Thyroid gland (tissue), 4 donors: Measurements from ENCODE around the gene TMPO. TPM values are rescaled to one million over a fixed set of nuclear protein-coding genes. Genes with fewer than 3 reads are reported as not detected.

Experiments used
- DNase-seq, 2 donors: peaks; one replicate each; pipeline ENCODE4 v3.0.0-alpha.2; 2019
- H3K27ac ChIP-seq, 3 donors: fragments of 200-600 bp; sonication (generic); 1 replicate in 2 of 3; 2 replicates in 1 of 3; pipeline ENCODE4 v1.5.1; 2016 to 2019; ENCODE audit warnings: mild to moderate bottlenecking in 1 of 3, moderate library complexity in 1 of 3
- H3K27me3 ChIP-seq: fragments of 200-600 bp; sonication (generic); one replicate; pipeline ENCODE4 v1.5.1; 2019
- H3K36me3 ChIP-seq, 2 donors: fragments of 200-600 bp; sonication (generic); one replicate each; pipeline ENCODE4 v1.5.1; 2016 to 2019
- H3K4me1 ChIP-seq, 2 donors: fragments of 200-600 bp; sonication (generic); one replicate each; pipeline ENCODE4 v1.5.1; 2017 to 2019
- H3K4me3 ChIP-seq, 3 donors: fragments of 200-600 bp; sonication (generic); replicated peaks in 1 of 3; 1 replicate in 2 of 3; 2 replicates in 1 of 3; pipeline ENCODE4 v1.5.1; 2016; ENCODE audit warnings: mild to moderate bottlenecking in 1 of 3
- H3K9me3 ChIP-seq: fragments of 200-600 bp; sonication (generic); one replicate; pipeline ENCODE4 v1.5.1; 2017
- CTCF ChIP-seq, 6 experiments: fragments of 200-600 bp in 3 of 6; fragments of 450-650 bp in 3 of 6; sonication (generic) in 3 of 6; IDR thresholded peaks; one replicate each; pipeline ENCODE4 v1.5.1; 2016 to 2019; ENCODE audit warnings: antibody characterized with exemption in 6 of 6, mild to moderate bottlenecking in 2 of 6, inconsistent platforms in 1 of 6, moderate library complexity in 1 of 6
- POLR2A ChIP-seq, 2 donors: fragments of 450-650 bp; IDR thresholded peaks; one replicate each; pipeline ENCODE4 v1.6.1; 2017; ENCODE audit warnings: antibody characterized with exemption in 2 of 2, mild to moderate bottlenecking in 2 of 2, moderate library complexity in 1 of 2
- WGBS, 2 donors: methylation state at CpG; one replicate each; pipeline ENCODE4 v1.1.5; 2017; 5-methylcytosine and 5-hydroxymethylcytosine counted together
- intact Hi-C: fragments of 100-400 bp; cut with DNase I; formaldehyde crosslinking; loops from one replicate; pipeline ENCODE4 v1.15.1; 2023
- total RNA-seq, 4 donors: library from RNA; depleted of rRNA; stranded (reverse); fragments of >200 nt; gene quantifications; one replicate each; pipeline ENCODE4 v1.2.3, GENCODE V29; 2016

The TMPO gene
- total RNA-seq, 4 donors from 2014 or later = 47.3 to 57.6 (median 55.6) TPM

- no peaks in the 10 kb centered on the region for H3K9me3 ChIP-seq
- H3K4me3 ChIP-seq = no peak overlapping the region
- DNase-seq = no peak
- peaks cover 0 to 10% of the 10 kb centered on the region in 2 donors for H3K36me3 ChIP-seq
- intact Hi-C loops = no loop called here
- no peak for TF ChIP-seq POLR2A (IDR thresholded peaks at IDR 0.05)
- H3K27me3 ChIP-seq = no peaks in the 10 kb centered on the region
- no peaks in the 10 kb centered on the region for H3K4me1 ChIP-seq
- WGBS, 2 donors = 97% methylated on average over 1 of the region's 1 CpG
- no peak overlapping the region for H3K27ac ChIP-seq
Measured at GRCh38 chr12:98530068-98530467, 14.7 kb downstream of the TMPO start.

- no peak for DNase-seq
- Histone ChIP-seq H3K4me3 (no peak overlapping the region), H3K4me1 (no peaks in the 10 kb centered on the region), H3K36me3 (peaks cover 0 to 14% of the 10 kb centered on the region in 2 donors), H3K27ac (no peak overlapping the region), H3K27me3 (no peaks in the 10 kb centered on the region), H3K9me3 (no peaks in the 10 kb centered on the region)
- WGBS, 2 donors = 81 to 83% methylated on average over 4 of the region's 4 CpGs
- intact Hi-C loops = no loop called here
- TF ChIP-seq POLR2A (IDR thresholded peaks at IDR 0.05) = no peak
- peak in 5 of 6 experiments; percentile 5 to 42 (median 16) for TF ChIP-seq CTCF (IDR thresholded peaks at IDR 0.05)
Measured at GRCh38 chr12:98532687-98533304, 17.4 kb downstream of the TMPO start.

GRCh38 chr12:98533723-98534251, 18.4 kb downstream of the TMPO start:
- no peaks in the 10 kb centered on the region for H3K9me3 ChIP-seq
- no peak for DNase-seq
- no peaks in the 10 kb centered on the region for H3K27me3 ChIP-seq
- 91 to 97% methylated on average over 4 of the region's 4 CpGs for WGBS, 2 donors
- no peak overlapping the region for H3K4me3 ChIP-seq
- no peak for TF ChIP-seq CTCF (IDR thresholded peaks at IDR 0.05)
- TF ChIP-seq POLR2A (IDR thresholded peaks at IDR 0.05) = no peak
- H3K4me1 ChIP-seq = no peaks in the 10 kb centered on the region
- no peak overlapping the region for H3K27ac ChIP-seq
- peaks cover 0 to 14% of the 10 kb centered on the region in 2 donors for H3K36me3 ChIP-seq
- intact Hi-C loops = no loop called here

- H3K9me3 ChIP-seq = no peaks in the 10 kb centered on the region
- peaks cover 0 to 9% of the 10 kb centered on the region in 2 donors for H3K36me3 ChIP-seq
- H3K4me3 ChIP-seq = no peak overlapping the region
- no peak for DNase-seq
- TF ChIP-seq POLR2A (IDR thresholded peaks at IDR 0.05) (no peak), CTCF (IDR thresholded peaks at IDR 0.05) (no peak)
- 95 to 96% methylated on average over 4 of the region's 4 CpGs for WGBS, 2 donors
- H3K4me1 ChIP-seq = no peaks in the 10 kb centered on the region
- H3K27me3 ChIP-seq = no peaks in the 10 kb centered on the region
- intact Hi-C loops = no loop called here
- H3K27ac ChIP-seq = no peak overlapping the region
Measured at GRCh38 chr12:98538031-98538430, 22.6 kb downstream of the TMPO start.

- Histone ChIP-seq H3K27ac (no peak overlapping the region), H3K9me3 (no peaks in the 10 kb centered on the region), H3K27me3 (no peaks in the 10 kb centered on the region), H3K36me3 (no peaks in the 10 kb centered on the region), H3K4me3 (no peak overlapping the region), H3K4me1 (no peaks in the 10 kb centered on the region)
- intact Hi-C loops = no loop called here
- no peak for DNase-seq
- no peak for TF ChIP-seq POLR2A (IDR thresholded peaks at IDR 0.05)
Measured at GRCh38 chr12:98543701-98544100, 28.3 kb downstream of the TMPO start.

GRCh38 chr12:98544751-98545150, 29.4 kb downstream of the TMPO start:
- H3K36me3 ChIP-seq = no peaks in the 10 kb centered on the region
- H3K9me3 ChIP-seq = no peaks in the 10 kb centered on the region
- no peaks in the 10 kb centered on the region for H3K4me1 ChIP-seq
- no peaks in the 10 kb centered on the region for H3K27me3 ChIP-seq
- no peak for TF ChIP-seq CTCF (IDR thresholded peaks at IDR 0.05)
- TF ChIP-seq POLR2A (IDR thresholded peaks at IDR 0.05) = no peak
- WGBS, 2 donors = 94 to 95% methylated on average over 1 of the region's 1 CpG
- DNase-seq = no peak
- intact Hi-C loops = no loop called here
- H3K4me3 ChIP-seq = no peak overlapping the region
- no peak overlapping the region for H3K27ac ChIP-seq
